Measurements from ENCODE around the gene GAB2.

GAB2 gene

GRCh38 chr11:78216021-78216420, 201.6 kb downstream of the GAB2 start:
- no peak for DNase-seq (ENCODE audit: low read depth)
- no peak for TF ChIP-seq CTCF (IDR thresholded peaks at IDR 0.05; ENCODE audit: low read depth, low read length, missing control alignments)
- no peak overlapping the region for H3K4me3 ChIP-seq (ENCODE audit: low read depth, low read length)
- in situ Hi-C loops (cut with HindIII; ENCODE audit: low sequenced_read_pairs) = no loop called here

GRCh38 chr11:78214331-78215194, 203.1 kb downstream of the GAB2 start:
- in situ Hi-C loops (cut with HindIII; ENCODE audit: low sequenced_read_pairs) = no loop called here
- H3K4me3 ChIP-seq (ENCODE audit: low read depth, low read length) = no peak overlapping the region
- TF ChIP-seq CTCF (IDR thresholded peaks at IDR 0.05; ENCODE audit: low read depth, low read length, missing control alignments) = no peak
- DNase-seq (ENCODE audit: low read depth) = no peak

- H3K4me3 ChIP-seq (ENCODE audit: low read depth, low read length) = no peak overlapping the region
- in situ Hi-C loops (cut with HindIII; ENCODE audit: low sequenced_read_pairs) = no loop called here
- TF ChIP-seq CTCF (IDR thresholded peaks at IDR 0.05; ENCODE audit: low read depth, low read length, missing control alignments) = no peak
- no peak for DNase-seq (ENCODE audit: low read depth)
Observed at GRCh38 chr11:78213526-78214330, 203.9 kb downstream of the GAB2 start.

- in situ Hi-C loops (cut with HindIII; ENCODE audit: low sequenced_read_pairs) = no loop called here
- no peak overlapping the region for H3K4me3 ChIP-seq (ENCODE audit: low read depth, low read length)
- no peak for DNase-seq (ENCODE audit: low read depth)
- no peak for TF ChIP-seq CTCF (IDR thresholded peaks at IDR 0.05; ENCODE audit: low read depth, low read length, missing control alignments)
Observed at GRCh38 chr11:78212586-78213371, 204.8 kb downstream of the GAB2 start.

GRCh38 chr11:78211565-78211964, 206.1 kb downstream of the GAB2 start:
- no peak for DNase-seq (ENCODE audit: low read depth)
- no peak for TF ChIP-seq CTCF (IDR thresholded peaks at IDR 0.05; ENCODE audit: low read depth, low read length, missing control alignments)
- in situ Hi-C loops (cut with HindIII; ENCODE audit: low sequenced_read_pairs) = no loop called here
- no peak overlapping the region for H3K4me3 ChIP-seq (ENCODE audit: low read depth, low read length)

- in situ Hi-C loops (cut with HindIII; ENCODE audit: low sequenced_read_pairs) = no loop called here
Observed at GRCh38 chr11:78210000-78210608, 207.5 kb downstream of the GAB2 start.

More at GRCh38 chr11:78210000-78210608, 207.5 kb downstream of the GAB2 start:
- no peak for DNase-seq (ENCODE audit: low read depth)
- no peak overlapping the region for H3K4me3 ChIP-seq (ENCODE audit: low read depth, low read length)
- TF ChIP-seq CTCF (IDR thresholded peaks at IDR 0.05; ENCODE audit: low read depth, low read length, missing control alignments) = no peak

All from astrocyte of the cerebellum (primary cell).